Epithelial cell of prostate (primary cell): Measurements from ENCODE around the gene ETV4.
"Not testable (repeated sequence)": the region's sequence is repeated elsewhere in the genome, so short reads cannot be mapped to it uniquely, and the experiment has no call there.

Source experiments
- DNase-seq: peaks from one replicate; pipeline ENCODE4 v3.0.0-alpha.2; 2011; ENCODE audit warnings: low read depth, low spot score
- H3K27ac ChIP-seq: fragments of 450-650 bp; 2 replicates; pipeline ENCODE4 v1.5.1; 2017; ENCODE audit warnings: mild to moderate bottlenecking

The ETV4 gene

GRCh38 chr17:43521389-43521788, 24.8 kb downstream of the ETV4 start:
- H3K27ac ChIP-seq: no peak overlapping the region
- no peak for DNase-seq

GRCh38 chr17:43517615-43518386, 28.3 kb downstream of the ETV4 start:
- peak overlapping the region; percentile 12 for H3K27ac ChIP-seq
- no peak for DNase-seq

GRCh38 chr17:43517161-43517560, 29.0 kb downstream of the ETV4 start:
- DNase-seq: no peak
- H3K27ac ChIP-seq: peak overlapping the region; percentile 12

- H3K27ac ChIP-seq: no peak overlapping the region
- DNase-seq: no peak
Measured at GRCh38 chr17:43515656-43516055, 30.5 kb downstream of the ETV4 start.

- H3K27ac ChIP-seq: not testable (repeated sequence)
Measured at GRCh38 chr17:43511199-43511598, 34.9 kb downstream of the ETV4 start.

GRCh38 chr17:43509440-43509839, 36.7 kb downstream of the ETV4 start:
- DNase-seq, H3K27ac ChIP-seq: not testable (repeated sequence)

More at GRCh38 chr17:43511199-43511598, 34.9 kb downstream of the ETV4 start:
- DNase-seq: not testable (repeated sequence)

- DNase-seq: no peak
- H3K27ac ChIP-seq: no peak overlapping the region
Measured at GRCh38 chr17:43490621-43491020, 55.5 kb downstream of the ETV4 start.

GRCh38 chr17:43483674-43484551, 62.2 kb downstream of the ETV4 start, which contains the start of gene DHX8:
DHX8 (plus strand) TSS chr17:43483975; CDS start chr17:43484038, 63 bp downstream.
- peak within 1 kb of the TSS; percentile 79 for H3K27ac ChIP-seq

GRCh38 chr17:43482103-43483012, 63.8 kb downstream of the ETV4 start:
- DNase-seq: no peak
- no peak overlapping the region for H3K27ac ChIP-seq

More at GRCh38 chr17:43483674-43484551, 62.2 kb downstream of the ETV4 start, which contains the start of gene DHX8:
- peak; percentile 97 for DNase-seq

- H3K27ac ChIP-seq: no peak overlapping the region
- DNase-seq: no peak
Measured at GRCh38 chr17:43479948-43480347, 66.2 kb downstream of the ETV4 start.
